WTC11 (cell line): ENCODE results near the gene VAV2.

ENCODE experiments used
- SP1 ChIP-seq: sonication (generic); formaldehyde crosslinking; conservative IDR thresholded peaks from 2 replicates; pipeline ENCODE4 v1.8.1; 2022; ENCODE audit warnings: missing genetic modification reagents
- ZNF138 ChIP-seq: sonication (generic); formaldehyde crosslinking; conservative IDR thresholded peaks from 2 replicates; pipeline ENCODE4 v1.8.1; 2022; ENCODE audit warnings: mild to moderate bottlenecking, moderate library complexity, missing genetic modification reagents

DNA sequence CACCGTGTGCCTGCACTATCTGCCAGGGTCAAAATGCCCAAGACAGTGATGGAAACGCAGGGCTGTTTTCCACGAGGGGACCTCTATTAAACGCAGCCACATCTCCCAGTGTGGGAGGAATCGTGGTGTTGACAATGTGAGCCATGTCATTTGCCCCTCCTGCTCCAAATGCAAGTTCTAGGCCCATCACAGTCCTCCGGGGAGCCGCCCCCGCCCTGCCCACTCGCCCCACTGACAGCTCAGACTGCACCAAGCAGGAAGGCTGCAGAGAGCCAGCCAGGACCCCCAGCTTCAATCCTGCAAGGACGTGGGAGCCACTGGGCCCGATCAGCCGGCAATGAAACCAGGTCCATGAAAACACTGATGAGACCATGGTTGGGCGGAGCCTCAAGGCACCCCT, 85.9 kb downstream of the VAV2 start:
- TF ChIP-seq SP1 (CRISPR knock-in tag): no peak
- no peak for TF ChIP-seq ZNF138 (CRISPR knock-in tag)
